COLO668 (cell line): ENCODE measurements around the gene SIKE1.
"Not testable (repeated sequence)": the region's sequence is repeated elsewhere in the genome, so short reads cannot be mapped to it uniquely, and the experiment has no call there.

ENCODE experiments used
- DNase-seq: peaks from one replicate; lab custom pipeline; 2025; ENCODE audit not compliant: unreplicated experiment; lab: John Stamatoyannopoulos, UW

The SIKE1 gene

GRCh38 chr1:114756009-114756892, 24.2 kb downstream of the SIKE1 start:
- no peak for DNase-seq

DNA sequence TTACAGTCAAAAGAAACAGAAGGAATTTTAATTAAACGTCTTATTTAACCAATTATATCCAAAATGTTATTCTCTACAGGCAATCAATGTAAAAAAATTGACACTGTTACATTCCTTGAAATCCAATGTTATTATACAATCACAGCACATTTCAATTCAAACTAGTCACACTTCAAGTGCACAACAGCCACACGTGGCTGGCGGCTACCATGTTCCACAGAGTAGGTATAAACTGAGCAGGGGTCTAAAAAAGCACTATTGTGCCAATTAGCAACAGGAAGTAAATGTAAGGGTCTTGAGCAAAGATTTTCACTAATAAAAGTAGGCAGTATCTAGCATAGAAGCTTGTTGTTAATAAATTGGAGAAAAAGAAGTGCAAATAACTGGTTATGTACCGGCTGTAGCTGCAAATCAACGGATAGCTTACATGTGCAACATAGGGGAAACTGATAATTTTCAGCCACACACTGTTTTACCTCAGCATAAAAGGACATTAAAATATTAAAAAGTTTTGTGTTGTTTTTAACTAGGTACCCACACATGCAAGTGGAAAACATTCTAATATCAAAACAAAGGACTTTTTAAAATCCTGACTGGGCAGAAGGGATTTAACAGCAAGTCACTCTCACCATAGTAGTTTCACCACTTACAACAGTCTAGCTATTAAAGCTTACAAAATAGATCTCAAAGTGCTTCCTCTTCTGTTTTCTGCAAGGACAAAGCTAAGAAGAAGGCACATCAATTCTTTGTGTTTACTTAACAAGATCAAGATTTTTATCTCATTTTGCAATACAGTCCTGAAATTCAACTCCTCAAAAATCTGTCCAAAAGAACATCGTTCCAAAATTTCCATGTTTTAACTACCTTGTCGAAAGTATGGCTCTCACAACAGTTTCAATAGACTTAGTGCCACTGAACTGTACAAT, 25.2 kb downstream of the SIKE1 start:
- no peak for DNase-seq

GRCh38 chr1:114753702-114754101, 26.8 kb downstream of the SIKE1 start:
- DNase-seq = not testable (repeated sequence)

- no peak for DNase-seq
Measured at GRCh38 chr1:114753143-114753542, 27.3 kb downstream of the SIKE1 start.

GRCh38 chr1:114750780-114751179, 29.7 kb downstream of the SIKE1 start:
- DNase-seq = peak; percentile 60

DNA sequence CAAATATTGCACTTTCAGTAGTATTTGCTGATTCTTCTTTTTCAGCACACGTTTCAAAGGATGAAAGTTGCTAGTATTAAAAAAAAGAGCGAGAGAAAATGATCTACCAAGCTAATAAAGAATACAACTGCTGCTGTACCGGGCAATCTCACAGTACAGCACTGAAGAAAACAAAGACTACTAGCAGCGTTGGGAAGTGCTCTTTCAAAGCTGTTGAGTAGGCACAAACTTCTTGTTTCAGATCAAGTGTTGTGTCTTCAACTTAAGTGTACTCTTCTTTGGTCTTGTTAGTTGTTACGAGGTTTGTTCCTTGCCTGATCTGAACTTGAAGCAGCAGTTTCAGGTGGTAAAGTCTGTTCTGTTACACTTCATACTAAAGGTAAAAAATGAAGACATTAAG, 30.6 kb downstream of the SIKE1 start:
- DNase-seq = no peak

- DNase-seq = no peak
Measured at GRCh38 chr1:114746450-114747121, 33.9 kb downstream of the SIKE1 start.

- no peak for DNase-seq
Measured at GRCh38 chr1:114745291-114745690, 35.2 kb downstream of the SIKE1 start.

DNA sequence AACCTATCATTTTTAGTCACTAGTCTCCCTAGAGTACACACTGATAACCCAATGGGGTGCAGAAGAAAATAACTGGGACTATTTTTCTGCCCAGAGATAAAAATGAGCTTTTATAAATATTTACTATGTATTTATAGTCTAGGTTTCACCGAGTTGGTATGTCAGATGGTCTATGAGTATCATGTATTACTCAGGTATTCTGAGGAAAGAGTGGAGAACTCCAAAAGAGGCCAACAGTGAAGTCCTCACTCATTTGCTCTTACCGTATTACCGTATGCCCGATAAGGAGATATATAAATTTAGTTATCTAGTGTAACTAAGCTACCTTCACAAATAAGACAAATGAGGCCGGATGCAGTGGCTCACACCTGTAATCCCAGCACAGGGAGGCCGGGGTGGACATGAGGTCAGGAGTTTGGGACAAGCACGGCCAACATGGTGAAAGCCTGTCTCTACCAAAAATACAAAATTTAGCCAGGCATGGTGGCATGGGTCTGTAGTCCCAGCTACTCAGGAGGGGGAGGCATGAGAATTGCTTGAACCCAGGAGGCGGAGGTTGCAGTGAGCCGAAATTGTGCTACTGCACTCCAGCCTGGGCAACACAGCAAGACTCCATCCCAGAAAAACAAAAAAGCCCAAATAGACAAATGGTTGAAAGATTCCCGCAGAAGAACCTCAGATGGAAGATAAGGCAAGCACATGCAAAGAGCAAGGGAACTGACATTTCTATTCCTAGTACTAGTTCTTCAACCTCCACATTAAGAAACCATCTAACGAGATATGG, 38.3 kb downstream of the SIKE1 start:
- no peak for DNase-seq

- DNase-seq = no peak
Measured at GRCh38 chr1:114740331-114740730, 40.2 kb downstream of the SIKE1 start.

- DNase-seq = no peak
Measured at GRCh38 chr1:114737314-114737849, 43.1 kb downstream of the SIKE1 start.

DNA sequence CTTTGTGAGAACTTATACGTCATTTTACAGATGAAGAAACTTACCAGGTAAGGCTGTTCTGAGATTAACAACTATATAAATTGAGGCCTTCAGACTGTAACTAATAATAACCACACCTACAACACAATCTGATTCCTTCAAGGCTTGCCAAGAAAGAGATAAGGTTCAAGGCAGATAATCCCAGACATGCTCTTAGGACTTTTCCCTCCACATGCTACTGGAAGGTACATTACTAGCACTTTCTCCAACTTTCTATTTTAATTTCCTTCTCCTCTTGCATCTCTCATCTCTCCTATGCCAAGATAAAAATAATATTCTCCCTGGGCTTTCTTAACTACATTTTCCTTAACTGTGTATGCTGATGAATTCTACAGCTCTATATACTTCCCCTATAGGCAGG, 45.0 kb downstream of the SIKE1 start:
- DNase-seq = no peak

- no peak for DNase-seq
Measured at GRCh38 chr1:114729782-114730181, 50.7 kb downstream of the SIKE1 start.

DNA sequence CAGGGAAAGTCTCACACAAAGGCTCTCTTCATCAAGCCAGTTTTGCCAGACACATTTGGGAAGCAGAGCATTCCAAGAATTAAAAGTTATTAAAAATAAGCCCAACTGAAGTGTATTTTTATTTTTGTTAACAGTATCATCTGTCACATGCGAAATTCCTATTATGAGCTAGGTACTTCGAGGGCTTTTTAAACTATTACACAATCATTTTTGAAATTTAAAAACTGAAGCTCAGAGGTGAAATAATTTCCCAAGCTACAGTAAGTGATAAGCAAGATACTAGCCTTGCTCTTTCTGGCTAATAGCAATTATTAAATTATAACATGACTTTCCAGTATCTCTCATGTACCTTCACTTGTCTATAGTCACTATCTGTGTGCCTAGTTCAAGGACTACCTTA, 51.9 kb downstream of the SIKE1 start:
- no peak for DNase-seq

- no peak for DNase-seq
Measured at GRCh38 chr1:114725230-114725629, 55.3 kb downstream of the SIKE1 start.

- DNase-seq = no peak
Measured at GRCh38 chr1:114723915-114724314, 56.6 kb downstream of the SIKE1 start.

GRCh38 chr1:114723457-114723856, 57.0 kb downstream of the SIKE1 start:
- no peak for DNase-seq

DNA sequence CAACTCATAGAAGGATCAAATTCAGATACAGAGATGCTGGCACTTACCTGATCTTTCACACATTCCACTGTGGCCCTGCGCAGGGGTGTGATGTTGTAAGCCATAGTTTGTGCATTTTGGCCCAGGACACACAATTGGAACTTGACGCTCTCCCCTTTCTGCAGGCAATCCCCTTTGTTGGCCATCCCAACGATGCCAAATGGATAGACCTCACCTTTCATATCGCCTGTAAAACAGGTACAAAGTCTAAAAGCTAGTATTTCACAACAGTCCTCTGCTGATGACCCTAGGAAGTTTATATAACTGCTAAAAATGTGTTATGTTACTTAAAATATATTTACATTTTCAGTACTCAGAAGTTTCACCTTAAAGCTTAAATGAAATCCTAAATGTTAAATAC, 60.0 kb downstream of the SIKE1 start:
- no peak for DNase-seq
